ENCODE measurements around the gene KLK8.

KLK8 gene

GRCh38 chr19:51001515-51001914 lies at the start of gene KLK8:
Gene KLK8, minus strand, starts transcription at chr19:51001604. Its CDS starts 437 bp downstream, at chr19:51001167.
- DNase-seq (ENCODE audit: low read depth in 2 of 2): no peak

- no peak for DNase-seq (ENCODE audit: low read depth in 2 of 2)
Measured at GRCh38 chr19:51047031-51047335, 45.6 kb upstream of the KLK8 start.

- DNase-seq (ENCODE audit: low read depth in 2 of 2): no peak
Measured at GRCh38 chr19:51044327-51044726, 42.9 kb upstream of the KLK8 start.

- no peak for DNase-seq (ENCODE audit: low read depth in 2 of 2)
Measured at GRCh38 chr19:51043497-51043896, 42.1 kb upstream of the KLK8 start.

GRCh38 chr19:51040151-51040550 lies 38.7 kb upstream of the KLK8 start:
- no peak for DNase-seq (ENCODE audit: low read depth in 2 of 2)

- DNase-seq (ENCODE audit: low read depth in 2 of 2): no peak
Measured at GRCh38 chr19:51036519-51036918, 35.1 kb upstream of the KLK8 start.

- DNase-seq (ENCODE audit: low read depth in 2 of 2): no peak
Measured at GRCh38 chr19:51034704-51035103, 33.3 kb upstream of the KLK8 start, which contains the start of gene KLK12. Gene KLK12, minus strand, starts transcription at chr19:51035002. Its CDS starts 381 bp downstream, at chr19:51034621.

GRCh38 chr19:51031880-51032225 lies 30.4 kb upstream of the KLK8 start:
- no peak for DNase-seq (ENCODE audit: low read depth in 2 of 2)

GRCh38 chr19:51031220-51031879 lies 29.9 kb upstream of the KLK8 start:
- DNase-seq (ENCODE audit: low read depth in 2 of 2): no peak

- no peak for DNase-seq (ENCODE audit: low read depth in 2 of 2)
Measured at GRCh38 chr19:51030631-51031030, 29.2 kb upstream of the KLK8 start.

- DNase-seq (ENCODE audit: low read depth in 2 of 2): no peak
Measured at GRCh38 chr19:51029718-51030117, 28.3 kb upstream of the KLK8 start.

- no peak for DNase-seq (ENCODE audit: low read depth in 2 of 2)
Measured at GRCh38 chr19:51027873-51028272, 26.5 kb upstream of the KLK8 start.

GRCh38 chr19:51027126-51027806 lies 25.9 kb upstream of the KLK8 start:
- no peak for DNase-seq (ENCODE audit: low read depth in 2 of 2)

- DNase-seq (ENCODE audit: low read depth in 2 of 2): no peak
Measured at GRCh38 chr19:51026554-51026831, 25.1 kb upstream of the KLK8 start, which contains the start of gene KLK11. Gene KLK11, minus strand, starts transcription at chr19:51026616. Its CDS starts 985 bp downstream, at chr19:51025631.

GRCh38 chr19:51025809-51026553 lies 24.6 kb upstream of the KLK8 start:
- DNase-seq (ENCODE audit: low read depth in 2 of 2): no peak

GRCh38 chr19:51025401-51025800 lies 24.0 kb upstream of the KLK8 start:
- DNase-seq (ENCODE audit: low read depth in 2 of 2): no peak

GRCh38 chr19:51024924-51025323 lies 23.5 kb upstream of the KLK8 start:
- no peak for DNase-seq (ENCODE audit: low read depth in 2 of 2)

- no peak for DNase-seq (ENCODE audit: low read depth in 2 of 2)
Measured at GRCh38 chr19:51023946-51024345, 22.5 kb upstream of the KLK8 start.

- no peak for DNase-seq (ENCODE audit: low read depth in 2 of 2)
Measured at GRCh38 chr19:51022526-51022925, 21.1 kb upstream of the KLK8 start.

- DNase-seq (ENCODE audit: low read depth in 2 of 2): no peak
Measured at GRCh38 chr19:51020988-51021651, 19.7 kb upstream of the KLK8 start.

GRCh38 chr19:51019544-51019925 lies 18.1 kb upstream of the KLK8 start, which contains the start of gene KLK10:
Gene KLK10, minus strand, starts transcription at chr19:51019709. Its CDS starts 579 bp downstream, at chr19:51019130.
- no peak for DNase-seq (ENCODE audit: low read depth in 2 of 2)

- no peak for DNase-seq (ENCODE audit: low read depth in 2 of 2)
Measured at GRCh38 chr19:51018745-51019543, 17.5 kb upstream of the KLK8 start.
